PC-9 (cell line): Measurements from ENCODE around the gene UIMC1. TPM values are rescaled to one million over a fixed set of nuclear protein-coding genes. Genes with fewer than 3 reads are reported as not detected.

Source experiments
- BruUV-seq: library from RNA; stranded (reverse); fragments of 400-500 nt; replicated peaks from 2 replicates; lab custom pipeline; 2021; lab: Mats Ljungman, UMichigan
- CTCF ChIA-PET: fragments of 300-600 bp; sonication (Branson Sonifier 250); formaldehyde crosslinking; loops from one replicate; lab custom pipeline; 2022; ENCODE audit warnings: antibody characterized with exemption; lab: Charles Lee
- POLR2A ChIA-PET: fragments of 300-600 bp; sonication (Branson Sonifier 250); formaldehyde crosslinking; loops from one replicate; lab custom pipeline; 2022; ENCODE audit warnings: antibody characterized with exemption; ENCODE audit not compliant: unreplicated experiment; lab: Charles Lee
- DNase-seq, 2 experiments: peaks; one replicate each; pipeline versions ENCODE4 v3.0.0 to v3.0.0-alpha.2; 2015 to 2022; ENCODE audit warnings: mixed read lengths in 1 of 2
- H2AFZ ChIP-seq: fragments of 200-600 bp; sonication (generic); 2 replicates; pipeline ENCODE4 v1.8.1; 2017; ENCODE audit warnings: antibody characterized with exemption
- H3F3A ChIP-seq: fragments of 200-600 bp; sonication (generic); 2 replicates; pipeline ENCODE4 v1.8.1; 2017; ENCODE audit warnings: antibody characterized with exemption, mild to moderate bottlenecking, low read depth; ENCODE audit not compliant: insufficient read depth
- H3K27ac ChIP-seq: fragments of 200-600 bp; sonication (generic); 2 replicates; pipeline ENCODE4 v1.6.1; 2016; ENCODE audit warnings: mixed run types
- H3K27me3 ChIP-seq: fragments of 200-600 bp; sonication (generic); 2 replicates; pipeline ENCODE4 v1.6.1; 2016; ENCODE audit warnings: low read depth, mixed run types; ENCODE audit not compliant: insufficient read depth
- H3K36me3 ChIP-seq: fragments of 200-600 bp; sonication (generic); 2 replicates; pipeline ENCODE4 v1.6.1; 2016; ENCODE audit warnings: low read depth, mixed run types
- H3K4me1 ChIP-seq: fragments of 200-600 bp; sonication (generic); replicated peaks from 2 replicates; pipeline ENCODE4 v1.6.1; 2016; ENCODE audit warnings: mixed run types; ENCODE audit not compliant: insufficient read depth
- H3K4me2 ChIP-seq: fragments of 200-600 bp; sonication (generic); 2 replicates; pipeline ENCODE4 v1.6.1; 2017; ENCODE audit warnings: mixed run types
- H3K4me3 ChIP-seq: fragments of 200-600 bp; sonication (generic); 2 replicates; pipeline ENCODE4 v1.6.1; 2016; ENCODE audit warnings: mixed run types
- H3K79me2 ChIP-seq: fragments of 200-600 bp; sonication (generic); 2 replicates; pipeline ENCODE4 v1.6.1; 2017; ENCODE audit warnings: low read depth, mixed run types
- H3K9me2 ChIP-seq: fragments of 200-600 bp; sonication (generic); 2 replicates; pipeline ENCODE4 v1.8.1; 2017; ENCODE audit warnings: mild to moderate bottlenecking; ENCODE audit not compliant: insufficient read depth
- H3K9me3 ChIP-seq: fragments of 200-600 bp; sonication (generic); 2 replicates; pipeline ENCODE4 v1.8.1; 2016; ENCODE audit warnings: low read depth; ENCODE audit not compliant: insufficient read depth
- H4K20me1 ChIP-seq: fragments of 200-600 bp; sonication (generic); 2 replicates; pipeline ENCODE4 v1.8.1; 2017; ENCODE audit not compliant: insufficient read depth
- CTCF ChIP-seq: fragments of 200-600 bp; sonication (generic); conservative IDR thresholded peaks from 2 replicates; pipeline ENCODE4 v1.6.1; 2017; ENCODE audit warnings: mixed run types, antibody characterized with exemption, mild to moderate bottlenecking, moderate library complexity
- EZH2 ChIP-seq: fragments of 200-600 bp; sonication (generic); IDR thresholded peaks from 2 replicates; pipeline ENCODE4 v1.8.0; 2017; ENCODE audit warnings: antibody characterized with exemption, low read depth
- intact Hi-C: fragments of 100-400 bp; cut with micrococcal nuclease; formaldehyde crosslinking; loops from one replicate; pipeline ENCODE4 v1.10.0; 2022; ENCODE audit not compliant: unreplicated experiment
- total RNA-seq: library from RNA; stranded (reverse); gene quantifications from 2 replicates; pipeline ENCODE4 v1.2.3, GENCODE V29; 2021

The UIMC1 gene
- total RNA-seq, 1 experiment from 2014 or later = 48.3 TPM

GRCh38 chr5:177045631-177046030 lies 39.1 kb upstream of the UIMC1 start:
- no peaks in the 10 kb centered on the region for H3K9me2 ChIP-seq
- H3F3A ChIP-seq = no peaks in the 10 kb centered on the region
- no peaks in the 10 kb centered on the region for H3K9me3 ChIP-seq
- H3K4me3 ChIP-seq = no peak overlapping the region
- no peak overlapping the region for H3K27ac ChIP-seq
- POLR2A ChIA-PET = interaction anchor here (0.8 kb wide), 1 partner anchor 685 kb away, joined by 4 read pairs; no protein-coding TSS in a partner anchor
- H3K79me2 ChIP-seq = no peaks in the 10 kb centered on the region
- H4K20me1 ChIP-seq = 0 out of 2 replicates have a peak, but pooled peaks cover 2% of the 10 kb centered on the region
- H3K4me2 ChIP-seq = no peak overlapping the region
- TF ChIP-seq EZH2 (no peak), CTCF (no peak)
- no peak overlapping the region for H2AFZ ChIP-seq
- H3K36me3 ChIP-seq = peaks cover 4% of the 10 kb centered on the region; the same call in 1 of the 2 replicates
- no peaks in the 10 kb centered on the region for H3K27me3 ChIP-seq
- no TSS peak for BruUV-seq
- DNase-seq = no peak
- no peaks in the 10 kb centered on the region for H3K4me1 ChIP-seq
- CTCF ChIA-PET = no interaction called here
- intact Hi-C loops = loop anchor here (10.0 kb wide), 1 partner anchor 219 kb away; no protein-coding TSS in a partner anchor

GRCh38 chr5:177044641-177045040 lies 38.1 kb upstream of the UIMC1 start:
- Histone ChIP-seq H3K4me1 (no peaks in the 10 kb centered on the region), H2AFZ (no peak overlapping the region), H3K27me3 (no peaks in the 10 kb centered on the region), H3K9me3 (no peaks in the 10 kb centered on the region), H3K27ac (no peak overlapping the region), H4K20me1 (0 out of 2 replicates have a peak, but pooled peaks cover 2% of the 10 kb centered on the region), H3K4me2 (no peak overlapping the region), H3K9me2 (no peaks in the 10 kb centered on the region), H3K79me2 (no peaks in the 10 kb centered on the region), H3F3A (no peaks in the 10 kb centered on the region), H3K36me3 (peaks cover 4% of the 10 kb centered on the region; the same call in 1 of the 2 replicates), H3K4me3 (no peak overlapping the region)
- BruUV-seq = no TSS peak
- intact Hi-C loops = loop anchor here (10.0 kb wide), 1 partner anchor 220 kb away; no protein-coding TSS in a partner anchor
- POLR2A ChIA-PET = interaction anchor here (0.8 kb wide), 1 partner anchor 684 kb away, joined by 4 read pairs; no protein-coding TSS in a partner anchor
- TF ChIP-seq CTCF (no peak), EZH2 (no peak)
- CTCF ChIA-PET = no interaction called here
- DNase-seq = no peak

- no peak overlapping the region for H3K4me2 ChIP-seq
- peaks cover 4% of the 10 kb centered on the region; the same call in 1 of the 2 replicates for H3K36me3 ChIP-seq
- no TSS peak for BruUV-seq
Observed at GRCh38 chr5:177043958-177044357, 37.4 kb upstream of the UIMC1 start.

More at GRCh38 chr5:177043958-177044357, 37.4 kb upstream of the UIMC1 start:
- Histone ChIP-seq H2AFZ (no peak overlapping the region), H3F3A (no peaks in the 10 kb centered on the region), H3K79me2 (no peaks in the 10 kb centered on the region), H3K4me1 (no peaks in the 10 kb centered on the region), H4K20me1 (0 out of 2 replicates have a peak, but pooled peaks cover 2% of the 10 kb centered on the region), H3K9me3 (no peaks in the 10 kb centered on the region), H3K27me3 (no peaks in the 10 kb centered on the region), H3K27ac (no peak overlapping the region), H3K4me3 (no peak overlapping the region), H3K9me2 (no peaks in the 10 kb centered on the region)
- POLR2A ChIA-PET = no interaction called here
- DNase-seq = no peak
- CTCF ChIA-PET = no interaction called here
- no peak for TF ChIP-seq CTCF
- TF ChIP-seq EZH2 = no peak
- intact Hi-C loops = loop anchor here (10.0 kb wide), 1 partner anchor 221 kb away; no protein-coding TSS in a partner anchor
